ENCODE data around the gene TCAF2. TPM values are rescaled to one million over a fixed set of nuclear protein-coding genes. Genes with fewer than 3 reads are reported as not detected.
"Not testable (repeated sequence)": the region's sequence is repeated elsewhere in the genome, so short reads cannot be mapped to it uniquely, and the experiment has no call there.

The TCAF2 gene
- total and polyA plus RNA-seq, 2 of the 8 experiments (the other 6 are each of a cell fraction or from before 2014, with no cell fraction given) = 0.06 to 0.20 TPM

DNA sequence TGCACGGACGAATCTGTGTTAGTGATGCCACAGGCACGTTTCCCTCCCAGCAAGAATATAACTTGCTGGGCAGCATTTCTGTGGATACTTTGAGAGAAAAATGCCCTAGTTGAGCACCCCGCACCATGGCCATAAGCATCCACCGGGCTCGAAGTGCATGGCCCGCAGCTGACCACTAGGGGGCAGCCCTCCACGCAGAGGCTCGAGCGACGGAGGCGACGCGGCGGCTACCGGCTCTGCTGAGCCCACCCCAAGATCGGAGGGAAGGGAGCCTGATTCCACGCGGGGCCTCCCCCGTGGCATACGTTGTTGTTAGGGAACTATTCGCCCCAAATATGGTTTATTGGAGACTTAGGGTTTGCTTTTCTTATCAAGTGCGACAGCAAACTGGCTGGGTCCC lies 716 bp upstream of the TCAF2 start:
- H3K14ac ChIP-seq (ENCODE audit: insufficient read length); H3K23ac ChIP-seq (ENCODE audit: insufficient read length); H3K4me2 ChIP-seq (ENCODE audit: insufficient read depth in 1 of 2, low read depth in 2 of 2, low read length in 2 of 2); H3K27me3 ChIP-seq (replicated peaks in 1 of 4; ENCODE audit: control insufficient read depth in 3 of 4, extremely low read depth in 1 of 4, insufficient read depth in 3 of 4, low read length in 3 of 4); H2BK12ac ChIP-seq (ENCODE audit: low read depth, low read length); FAIRE-seq; H3K4ac ChIP-seq (replicated peaks; ENCODE audit: insufficient read length, low read depth, low read length); H3K27ac ChIP-seq (ENCODE audit: low read depth, low read length); H4K91ac ChIP-seq (replicated peaks; ENCODE audit: insufficient read length, low read length); H4K5ac ChIP-seq (ENCODE audit: insufficient read length, low read depth, low read length); H3K9me3 ChIP-seq (ENCODE audit: insufficient read depth in 2 of 2, low read depth in 1 of 2, low read length in 1 of 2); H3K79me1 ChIP-seq (ENCODE audit: low read depth, low read length); H3K18ac ChIP-seq (ENCODE audit: extremely low read depth, low read length); H2BK120ac ChIP-seq (replicated peaks; ENCODE audit: low read depth, low read length); H2BK15ac ChIP-seq (ENCODE audit: low read length); H2AFZ ChIP-seq (ENCODE audit: low read length); H3K23me2 ChIP-seq (ENCODE audit: low read depth, low read length); H2BK20ac ChIP-seq (ENCODE audit: low read length); H3K4me3 ChIP-seq (ENCODE audit: extremely low read depth in 1 of 4, insufficient read depth in 2 of 4, low read depth in 3 of 4, low read length in 4 of 4); H3K9ac ChIP-seq (replicated peaks in 1 of 4; ENCODE audit: extremely low read depth in 1 of 4, low read depth in 3 of 4, low read length in 3 of 4); POLR2A ChIA-PET (ENCODE audit: partially characterized antibody); H3K79me2 ChIP-seq (ENCODE audit: control insufficient read depth in 1 of 2, insufficient read depth in 2 of 2, low read length in 2 of 2); H2AK5ac ChIP-seq (ENCODE audit: low read depth, low read length); H4K20me1 ChIP-seq (replicated peaks in 1 of 2; ENCODE audit: control insufficient read depth in 1 of 2, insufficient read depth in 2 of 2, low read length in 2 of 2); H3K56ac ChIP-seq (replicated peaks; ENCODE audit: insufficient read length, low read depth, low read length); H4K8ac ChIP-seq (ENCODE audit: extremely low read depth, insufficient read depth, low read length); CTCF ChIA-PET (ENCODE audit: partially characterized antibody); H3K4me1 ChIP-seq (replicated peaks in 1 of 4; ENCODE audit: control insufficient read depth in 3 of 4, insufficient read depth in 4 of 4, low read length in 3 of 4); H2BK5ac ChIP-seq (ENCODE audit: low read depth, low read length); H3K36me3 ChIP-seq (ENCODE audit: control insufficient read depth in 2 of 4, insufficient read depth in 4 of 4, low read length in 3 of 4): not testable (repeated sequence)
- TF ChIP-seq, protein P1, sequence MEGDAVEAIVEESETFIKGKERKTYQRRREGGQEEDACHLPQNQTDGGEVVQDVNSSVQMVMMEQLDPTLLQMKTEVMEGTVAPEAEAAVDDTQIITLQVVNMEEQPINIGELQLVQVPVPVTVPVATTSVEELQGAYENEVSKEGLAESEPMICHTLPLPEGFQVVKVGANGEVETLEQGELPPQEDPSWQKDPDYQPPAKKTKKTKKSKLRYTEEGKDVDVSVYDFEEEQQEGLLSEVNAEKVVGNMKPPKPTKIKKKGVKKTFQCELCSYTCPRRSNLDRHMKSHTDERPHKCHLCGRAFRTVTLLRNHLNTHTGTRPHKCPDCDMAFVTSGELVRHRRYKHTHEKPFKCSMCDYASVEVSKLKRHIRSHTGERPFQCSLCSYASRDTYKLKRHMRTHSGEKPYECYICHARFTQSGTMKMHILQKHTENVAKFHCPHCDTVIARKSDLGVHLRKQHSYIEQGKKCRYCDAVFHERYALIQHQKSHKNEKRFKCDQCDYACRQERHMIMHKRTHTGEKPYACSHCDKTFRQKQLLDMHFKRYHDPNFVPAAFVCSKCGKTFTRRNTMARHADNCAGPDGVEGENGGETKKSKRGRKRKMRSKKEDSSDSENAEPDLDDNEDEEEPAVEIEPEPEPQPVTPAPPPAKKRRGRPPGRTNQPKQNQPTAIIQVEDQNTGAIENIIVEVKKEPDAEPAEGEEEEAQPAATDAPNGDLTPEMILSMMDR (IDR thresholded peaks at IDR 0.05; ENCODE audit: control extremely low read depth in 1 of 3, insufficient read depth in 1 of 3, low read depth in 1 of 3, low read length in 3 of 3) = peak in 2 of 3 experiments; percentile 2 to 28; a peak in 2 of 4 replicates
- 2% methylated on average over 7 of the region's 23 CpGs; no CpG with 5 or more reads in 1 of the 2 experiments for WGBS, 2 experiments (ENCODE audit: extremely low coverage in 1 of 2, insufficient coverage in 1 of 2, insufficient read length in 1 of 2, insufficient replicate concordance in 2 of 2, low coverage in 1 of 2, low lambda C conversion rate in 2 of 2, missing lambda C conversion rate in 1 of 2)
- DNase-seq (ENCODE audit: low read depth in 1 of 2, low spot score in 2 of 2) = peak in 1 of 2 experiments; percentile 72

All from H1 (cell line).